NCI-H82 treated with DMSO at 0.1 percent for 48 hours (cell line): ENCODE data around the gene ADI1.
"Not testable (repeated sequence)": the region's sequence is repeated elsewhere in the genome, so short reads cannot be mapped to it uniquely, and the experiment has no call there.

Experiments used
- DNase-seq: peaks from one replicate; lab custom pipeline; 2025; ENCODE audit not compliant: unreplicated experiment; lab: John Stamatoyannopoulos, UW

Gene ADI1

DNA sequence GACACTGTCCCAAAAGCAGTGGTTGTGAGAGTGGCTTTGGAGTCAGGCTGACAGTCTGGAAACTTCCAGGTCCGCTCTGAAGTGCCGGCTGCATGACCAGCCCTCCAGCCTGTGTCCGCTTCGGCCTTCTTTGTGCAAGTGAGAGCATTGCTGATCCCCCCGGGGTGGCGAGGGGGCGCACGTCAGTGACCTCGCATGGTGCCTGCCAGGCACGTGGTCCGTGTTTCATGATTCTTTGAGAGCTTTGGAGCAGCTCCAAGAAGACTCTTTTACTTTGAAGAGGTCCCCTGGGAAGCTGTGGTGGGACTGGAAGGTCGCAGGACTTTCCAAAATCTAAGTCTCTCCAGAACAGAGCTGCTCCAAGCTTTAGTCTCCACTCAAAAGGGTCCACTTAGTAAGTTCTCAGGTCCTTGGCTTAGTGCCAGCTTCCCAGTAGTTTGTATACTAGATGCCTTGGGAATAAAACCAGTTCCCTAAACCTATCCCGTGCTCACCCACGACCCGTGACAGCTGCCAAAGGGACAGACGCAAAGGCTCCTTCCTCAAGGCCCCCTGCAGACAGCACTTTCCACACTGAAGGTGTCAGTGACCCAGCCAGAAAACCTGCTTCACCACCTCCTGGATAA lies 68.8 kb downstream of the ADI1 start:
- no peak for DNase-seq

DNA sequence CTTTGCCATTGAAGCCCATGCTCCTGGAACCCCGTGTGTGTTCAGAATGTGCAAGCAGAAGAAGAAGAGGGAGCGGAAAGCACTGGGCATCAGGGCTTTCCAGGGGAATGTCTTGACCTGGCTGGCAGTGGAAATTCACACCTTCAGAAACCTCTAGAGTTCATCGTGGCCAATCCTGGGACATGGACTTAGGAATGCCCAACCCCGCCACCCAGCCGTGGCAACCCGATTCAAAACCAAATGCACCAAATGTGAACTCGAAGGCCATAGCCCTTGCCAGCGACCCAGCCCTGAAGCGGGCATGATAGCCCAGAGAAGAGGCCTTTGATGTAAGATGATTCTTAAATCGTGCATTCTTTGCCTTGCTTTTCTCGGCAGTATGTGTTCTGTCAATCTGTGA lies 69.4 kb downstream of the ADI1 start:
- no peak for DNase-seq

DNA sequence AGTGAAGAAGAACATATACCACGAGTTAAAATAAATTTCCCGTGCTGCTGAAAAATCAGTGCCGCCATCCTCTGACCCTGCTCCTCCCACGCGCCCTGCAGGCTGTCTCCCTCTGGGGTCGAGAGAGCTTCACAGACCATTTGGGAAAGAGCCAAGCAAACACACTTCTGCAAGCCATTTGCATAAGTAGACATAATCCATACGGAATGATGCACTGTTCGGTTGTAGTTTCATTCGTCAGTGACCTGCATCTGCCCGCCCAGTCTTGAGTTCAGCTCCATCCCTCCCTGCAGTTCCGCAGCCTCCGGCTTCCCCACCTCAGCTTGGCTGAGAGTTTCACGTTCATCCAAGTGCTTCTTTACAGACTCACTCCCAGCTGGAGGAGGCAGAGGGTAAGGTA lies 70.2 kb downstream of the ADI1 start:
- DNase-seq: no peak

DNA sequence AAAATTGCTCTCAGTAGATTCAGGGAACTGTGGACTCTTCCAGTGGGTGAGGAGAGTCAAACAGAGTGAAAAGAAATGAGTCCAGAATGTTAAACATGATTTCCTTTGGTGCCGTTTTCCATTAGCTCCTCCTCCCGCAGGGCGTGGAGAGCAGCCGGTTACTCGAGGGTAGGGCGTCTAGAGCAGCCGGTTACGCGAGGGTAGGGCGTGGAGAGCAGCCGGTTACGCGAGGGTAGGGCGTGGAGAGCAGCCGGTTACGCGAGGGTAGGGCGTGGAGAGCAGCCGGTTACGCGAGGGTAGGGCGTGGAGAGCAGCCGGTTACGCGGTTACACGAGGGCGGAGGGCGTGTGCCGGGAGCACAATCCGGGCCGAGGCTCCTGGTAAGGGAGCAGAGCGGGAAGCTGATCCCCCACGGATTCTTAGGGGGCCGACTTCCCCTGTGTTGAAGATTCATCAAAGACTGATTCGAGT lies 70.9 kb downstream of the ADI1 start:
- DNase-seq: not testable (repeated sequence)

DNA sequence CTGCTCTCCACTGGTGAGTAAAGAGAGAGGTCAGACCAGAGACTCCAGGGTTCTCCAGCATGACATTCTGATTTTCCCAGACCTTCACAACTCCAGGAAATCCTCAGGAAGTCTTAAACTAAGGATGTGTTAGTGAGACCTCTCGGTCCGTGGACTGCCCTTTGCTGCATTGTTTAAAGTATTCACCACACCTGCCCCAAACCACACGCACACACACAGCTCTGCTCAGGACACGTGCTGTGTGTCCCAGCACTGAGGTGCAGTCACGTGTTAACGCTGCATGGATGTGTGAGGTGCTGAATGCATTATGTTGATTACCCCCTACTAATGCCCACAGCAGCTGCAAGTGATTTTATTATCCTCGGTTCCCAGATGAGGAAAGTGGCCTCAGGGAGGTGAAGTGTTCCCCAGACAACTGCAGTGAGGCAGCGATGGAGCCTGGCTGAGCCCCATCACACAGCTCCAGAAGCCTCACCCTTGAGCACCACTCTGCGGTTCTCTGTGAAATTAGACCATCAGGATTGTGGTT lies 71.5 kb downstream of the ADI1 start:
- DNase-seq: no peak
